Smooth muscle cell (in vitro differentiated cells): ENCODE data around the gene GPR142. TPM values are rescaled to one million over a fixed set of nuclear protein-coding genes. Genes with fewer than 3 reads are reported as not detected.

ENCODE experiments used
- DNase-seq: peaks from one replicate; lab custom pipeline; 2025; ENCODE audit not compliant: unreplicated experiment; lab: John Stamatoyannopoulos, UW
- H2AFZ ChIP-seq: fragments of 200-600 bp; sonication (generic); 2 replicates; pipeline ENCODE4 v1.6.0; 2016; ENCODE audit warnings: antibody characterized with exemption, low read depth, mild to moderate bottlenecking
- H3F3A ChIP-seq: fragments of 200-600 bp; sonication (generic); 2 replicates; pipeline ENCODE4 v1.6.0; 2017; ENCODE audit warnings: antibody characterized with exemption, low read depth
- H3K27ac ChIP-seq: fragments of 200-600 bp; sonication (generic); 2 replicates; pipeline ENCODE4 v1.5.1; 2016; ENCODE audit warnings: low read depth, mild to moderate bottlenecking
- H3K27me3 ChIP-seq: fragments of 200-600 bp; sonication (generic); 2 replicates; pipeline ENCODE4 v1.6.1; 2016; ENCODE audit warnings: low read depth, mild to moderate bottlenecking
- H3K36me3 ChIP-seq: fragments of 200-600 bp; sonication (generic); 2 replicates; pipeline ENCODE4 v1.5.1; 2016; ENCODE audit warnings: low read depth
- H3K4me1 ChIP-seq: fragments of 200-600 bp; sonication (generic); 2 replicates; pipeline ENCODE4 v1.5.1; 2016; ENCODE audit warnings: low read depth
- H3K4me2 ChIP-seq: fragments of 200-600 bp; sonication (generic); 2 replicates; pipeline ENCODE4 v1.6.0; 2016; ENCODE audit warnings: mild to moderate bottlenecking
- H3K4me3 ChIP-seq: fragments of 200-600 bp; sonication (generic); 2 replicates; pipeline ENCODE4 v1.5.1; 2016; ENCODE audit warnings: mild to moderate bottlenecking
- H3K79me2 ChIP-seq: fragments of 200-600 bp; sonication (generic); 2 replicates; pipeline ENCODE4 v1.6.0; 2016; ENCODE audit warnings: low read depth, mild to moderate bottlenecking
- H3K9ac ChIP-seq: fragments of 200-600 bp; sonication (generic); 2 replicates; pipeline ENCODE4 v1.6.0; 2016; ENCODE audit warnings: low read depth
- H3K9me3 ChIP-seq: fragments of 200-600 bp; sonication (generic); replicated peaks from 2 replicates; pipeline ENCODE4 v1.5.1; 2016; ENCODE audit warnings: low read depth
- H4K20me1 ChIP-seq: fragments of 200-600 bp; sonication (generic); 2 replicates; pipeline ENCODE4 v1.6.0; 2016; ENCODE audit warnings: low read depth
- CTCF ChIP-seq: fragments of 200-600 bp; sonication (generic); IDR thresholded peaks from 2 replicates; pipeline ENCODE4 v1.5.1; 2017; ENCODE audit warnings: borderline replicate concordance, mild to moderate bottlenecking, antibody characterized with exemption; ENCODE audit not compliant: insufficient read depth, poor library complexity, severe bottlenecking
- WGBS: methylation state at CpG from one replicate; pipeline ENCODE4 v1.1.7; 2016; ENCODE audit warnings: low lambda C conversion rate; 5-methylcytosine and 5-hydroxymethylcytosine counted together
- polyA plus RNA-seq: library from polyadenylated mRNA; unstranded; fragments of >200 nt; fragmentation: Nextera tagmentation; extraction: Ambion mirVana; gene quantifications from 2 replicates; pipeline ENCODE4 v1.2.1, GENCODE V29; 2016
- total RNA-seq: library from RNA; depleted of rRNA; stranded (reverse); fragments of >200 nt; gene quantifications from 2 replicates; pipeline ENCODE4 v1.2.3, GENCODE V29; 2014

GPR142 gene
- total and polyA plus RNA-seq, 2 experiments from 2014 or later, result not detected

- Histone ChIP-seq H3K79me2 (no peaks in the 10 kb centered on the region), H3K27me3 (no peaks in the 10 kb centered on the region), H3K36me3 (no peaks in the 10 kb centered on the region), H3K9ac (no peak overlapping the region), H3K9me3 (no peaks in the 10 kb centered on the region), H2AFZ (no peak overlapping the region), H3K4me1 (peaks cover 15% of the 10 kb centered on the region), H3K4me2 (no peak overlapping the region), H3F3A (peaks cover 5% of the 10 kb centered on the region), H4K20me1 (no peaks in the 10 kb centered on the region), H3K4me3 (no peak overlapping the region), H3K27ac (no peak overlapping the region)
- no peak for DNase-seq
- no peak for TF ChIP-seq CTCF
- WGBS, result 88% methylated on average over 17 of the region's 17 CpGs
These were observed 20.3 kb downstream of the GPR142 start for GRCh38 chr17:74387365-74388218.

DNA sequence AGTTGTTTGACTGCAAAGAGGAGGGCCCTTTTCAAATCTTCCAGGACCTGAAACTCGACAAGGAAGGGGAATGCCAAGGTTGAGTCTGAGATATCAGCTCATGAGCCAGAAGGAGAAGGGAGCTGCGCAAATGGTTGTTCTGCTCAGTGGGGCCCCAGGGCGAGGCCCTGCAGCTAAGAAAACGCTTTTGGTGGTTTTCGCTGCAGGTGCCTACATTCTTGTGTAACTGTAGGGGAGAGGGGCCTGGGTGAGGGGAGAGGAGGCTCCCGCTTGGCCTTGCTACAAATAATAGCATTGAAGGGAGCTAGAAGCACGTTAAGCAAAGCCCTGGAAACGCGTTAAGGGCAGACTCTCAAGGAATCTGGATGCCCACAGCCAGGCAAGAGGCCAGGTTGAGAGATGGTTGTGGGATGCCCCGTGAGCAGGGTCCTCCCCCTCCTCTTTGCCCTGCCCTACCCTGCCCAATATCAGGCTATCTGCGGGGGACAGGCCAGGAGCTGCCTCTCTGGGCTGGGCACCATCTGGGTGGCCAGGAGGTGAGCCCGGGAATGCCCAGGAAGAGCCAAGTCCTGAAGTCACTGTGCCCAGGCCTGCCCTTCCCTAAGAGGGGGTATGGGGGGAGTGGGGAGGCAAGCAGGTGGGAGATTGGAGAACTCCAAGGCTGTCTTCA, 21.9 kb downstream of the GPR142 start:
- WGBS, result 83% methylated on average over 11 of the region's 12 CpGs
- H3K9me3 ChIP-seq, result no peaks in the 10 kb centered on the region
- no peak overlapping the region for H3K4me3 ChIP-seq
- no peak overlapping the region for H2AFZ ChIP-seq
- no peaks in the 10 kb centered on the region for H3K36me3 ChIP-seq
- H3K79me2 ChIP-seq, result no peaks in the 10 kb centered on the region
- H3F3A ChIP-seq, result peaks cover 9% of the 10 kb centered on the region
- no peak overlapping the region for H3K27ac ChIP-seq
- DNase-seq, result no peak
- no peak overlapping the region for H3K4me2 ChIP-seq
- H3K4me1 ChIP-seq, result peaks cover 15% of the 10 kb centered on the region
- no peaks in the 10 kb centered on the region for H3K27me3 ChIP-seq
- no peaks in the 10 kb centered on the region for H4K20me1 ChIP-seq
- no peak for TF ChIP-seq CTCF
- H3K9ac ChIP-seq, result no peak overlapping the region

- no peaks in the 10 kb centered on the region for H3K9me3 ChIP-seq
- H3K9ac ChIP-seq, result no peak overlapping the region
- H3K4me3 ChIP-seq, result no peak overlapping the region
- H3K36me3 ChIP-seq, result no peaks in the 10 kb centered on the region
- H3K79me2 ChIP-seq, result no peaks in the 10 kb centered on the region
- no peak overlapping the region for H3K4me2 ChIP-seq
- no peaks in the 10 kb centered on the region for H4K20me1 ChIP-seq
- H3F3A ChIP-seq, result peaks cover 9% of the 10 kb centered on the region
- no peak for DNase-seq
- WGBS, result 92% methylated on average over 2 of the region's 2 CpGs
- H3K4me1 ChIP-seq, result peaks cover 15% of the 10 kb centered on the region
- no peak overlapping the region for H2AFZ ChIP-seq
- H3K27ac ChIP-seq, result peak overlapping the region; percentile 69
- no peak for TF ChIP-seq CTCF
- H3K27me3 ChIP-seq, result no peaks in the 10 kb centered on the region
These were observed 22.8 kb downstream of the GPR142 start for GRCh38 chr17:74389937-74390679.
